Fibroblast of lung (primary cell): ENCODE results near the gene CD83.

Experiments used
- EZH2 ChIP-seq: IDR thresholded peaks from 2 replicates; pipeline ENCODE4 v1.5.1; 2012; ENCODE audit warnings: low read length, control low read depth, mild to moderate bottlenecking; ENCODE audit errors: missing control alignments
- TF ChIP-seq, protein P1 (sequence below), 2 donors: IDR thresholded peaks in 1 of 2; conservative IDR thresholded peaks in 1 of 2; 1 replicate in 1 of 2; 2 replicates in 1 of 2; pipeline ENCODE4 v1.5.1; 2011 to 2012; ENCODE audit warnings: low read length in 2 of 2, control low read depth in 1 of 2, inconsistent platforms in 1 of 2, low read depth in 1 of 2, mild to moderate bottlenecking in 1 of 2

DNA sequence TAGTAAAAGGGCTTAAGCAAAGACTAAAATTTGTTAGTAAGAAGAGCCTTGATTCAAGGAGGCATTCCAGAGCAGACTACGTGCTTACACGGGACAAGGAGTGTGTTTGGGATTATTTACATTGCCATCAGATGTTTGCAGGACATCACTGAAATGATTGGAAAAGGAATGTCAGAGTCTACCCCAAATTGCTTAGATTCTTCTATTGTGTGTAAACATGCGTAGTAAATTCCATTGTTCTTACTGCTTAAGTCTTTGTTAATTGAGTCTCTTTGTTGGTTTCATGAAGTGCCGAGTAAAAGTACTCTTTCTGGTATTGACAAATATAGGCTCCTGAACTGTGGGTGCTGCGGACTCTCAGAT is 60.5 kb downstream of the CD83 start:
- TF ChIP-seq EZH2: no peak
- TF ChIP-seq, protein P1, sequence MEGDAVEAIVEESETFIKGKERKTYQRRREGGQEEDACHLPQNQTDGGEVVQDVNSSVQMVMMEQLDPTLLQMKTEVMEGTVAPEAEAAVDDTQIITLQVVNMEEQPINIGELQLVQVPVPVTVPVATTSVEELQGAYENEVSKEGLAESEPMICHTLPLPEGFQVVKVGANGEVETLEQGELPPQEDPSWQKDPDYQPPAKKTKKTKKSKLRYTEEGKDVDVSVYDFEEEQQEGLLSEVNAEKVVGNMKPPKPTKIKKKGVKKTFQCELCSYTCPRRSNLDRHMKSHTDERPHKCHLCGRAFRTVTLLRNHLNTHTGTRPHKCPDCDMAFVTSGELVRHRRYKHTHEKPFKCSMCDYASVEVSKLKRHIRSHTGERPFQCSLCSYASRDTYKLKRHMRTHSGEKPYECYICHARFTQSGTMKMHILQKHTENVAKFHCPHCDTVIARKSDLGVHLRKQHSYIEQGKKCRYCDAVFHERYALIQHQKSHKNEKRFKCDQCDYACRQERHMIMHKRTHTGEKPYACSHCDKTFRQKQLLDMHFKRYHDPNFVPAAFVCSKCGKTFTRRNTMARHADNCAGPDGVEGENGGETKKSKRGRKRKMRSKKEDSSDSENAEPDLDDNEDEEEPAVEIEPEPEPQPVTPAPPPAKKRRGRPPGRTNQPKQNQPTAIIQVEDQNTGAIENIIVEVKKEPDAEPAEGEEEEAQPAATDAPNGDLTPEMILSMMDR (conservative IDR thresholded peaks at IDR 0.05 in 1 of 2, IDR thresholded peaks at IDR 0.05 in 1 of 2; ENCODE audit: low read depth in 1 of 2, low read length in 2 of 2): no peak
